ENCODE measurements around the gene KLRC2. TPM values are rescaled to one million over a fixed set of nuclear protein-coding genes. Genes with fewer than 3 reads are reported as not detected.

Gene KLRC2
- total RNA-seq, 1 experiment from 2014 or later = not detected

- intact Hi-C loops (cut with micrococcal nuclease; ENCODE audit: unreplicated experiment) (no loop called here), in situ Hi-C loops (cut with HindIII; ENCODE audit: low pct_unique_long_range_greater_than_20kb, low sequenced_read_pairs) (no loop called here)
- H3K27ac ChIP-seq (ENCODE audit: low read length) = no peak overlapping the region; the same call in 1 of the 2 replicates
- H3K9me3 ChIP-seq (ENCODE audit: control insufficient read depth, insufficient read depth, low read depth, low read length) = no peaks in the 10 kb centered on the region
- H3K27me3 ChIP-seq (ENCODE audit: control insufficient read depth, insufficient read depth, low read length) = no peaks in the 10 kb centered on the region
- no TSS peak for BruUV-seq (replicated peaks)
- TF ChIP-seq POLR2AphosphoS5 (IDR thresholded peaks at IDR 0.05; ENCODE audit: low read depth, low read length) (no peak), SIN3A (IDR thresholded peaks at IDR 0.05; ENCODE audit: borderline replicate concordance, insufficient read depth, low read depth, low read length) (no peak), REST (IDR thresholded peaks at IDR 0.05; ENCODE audit: insufficient read depth in 1 of 2, low read depth in 2 of 2, low read length in 1 of 2) (no peak), TCF7L2 (IDR thresholded peaks at IDR 0.05; ENCODE audit: low read depth, low read length) (no peak), CTCF (IDR thresholded peaks at IDR 0.05) (no peak)
- no peak overlapping the region for H3K4me3 ChIP-seq (ENCODE audit: low read depth in 2 of 2, low read length in 2 of 2)
- CTCF ChIA-PET = no interaction called here
- DNase-seq (ENCODE audit: low read depth, low spot score) = no peak
- POLR2A ChIA-PET = no interaction called here
- H3K36me3 ChIP-seq (ENCODE audit: control insufficient read depth, insufficient read depth, low read length) = no peaks in the 10 kb centered on the region
- no peak for ATAC-seq
- no peaks in the 10 kb centered on the region; the same call in 1 of the 2 replicates for H3K4me1 ChIP-seq (ENCODE audit: control insufficient read depth, insufficient read depth, low read length)
Measured at GRCh38 chr12:10385166-10385613, 50.6 kb downstream of the KLRC2 start.

GRCh38 chr12:10384191-10384590 is 51.6 kb downstream of the KLRC2 start:
- intact Hi-C loops (cut with micrococcal nuclease; ENCODE audit: unreplicated experiment) = no loop called here
- no peak overlapping the region for H3K4me3 ChIP-seq (ENCODE audit: low read depth in 2 of 2, low read length in 2 of 2)
- TF ChIP-seq REST (IDR thresholded peaks at IDR 0.05; ENCODE audit: insufficient read depth in 1 of 2, low read depth in 2 of 2, low read length in 1 of 2) (no peak), POLR2AphosphoS5 (IDR thresholded peaks at IDR 0.05; ENCODE audit: low read depth, low read length) (no peak), SIN3A (IDR thresholded peaks at IDR 0.05; ENCODE audit: borderline replicate concordance, insufficient read depth, low read depth, low read length) (no peak), TCF7L2 (IDR thresholded peaks at IDR 0.05; ENCODE audit: low read depth, low read length) (no peak), CTCF (IDR thresholded peaks at IDR 0.05) (no peak)
- ChIA-PET POLR2A (no interaction called here), CTCF (interaction anchor here (0.6 kb wide), 1 partner anchor 10 kb away, joined by 4 read pairs; no protein-coding TSS in a partner anchor)
- no peaks in the 10 kb centered on the region for H3K36me3 ChIP-seq (ENCODE audit: control insufficient read depth, insufficient read depth, low read length)
- no peak for ATAC-seq
- BruUV-seq (replicated peaks) = no TSS peak
- no peak for DNase-seq (ENCODE audit: low read depth, low spot score)
- no peaks in the 10 kb centered on the region; the same call in 1 of the 2 replicates for H3K4me1 ChIP-seq (ENCODE audit: control insufficient read depth, insufficient read depth, low read length)
- H3K27me3 ChIP-seq (ENCODE audit: control insufficient read depth, insufficient read depth, low read length) = no peaks in the 10 kb centered on the region
- H3K27ac ChIP-seq (ENCODE audit: low read length) = no peak overlapping the region
- in situ Hi-C loops (cut with HindIII; ENCODE audit: low pct_unique_long_range_greater_than_20kb, low sequenced_read_pairs) = no loop called here
- no peaks in the 10 kb centered on the region for H3K9me3 ChIP-seq (ENCODE audit: control insufficient read depth, insufficient read depth, low read depth, low read length)
